ENCODE results near the gene SHOC2. TPM values are rescaled to one million over a fixed set of nuclear protein-coding genes. Genes with fewer than 3 reads are reported as not detected.
A peak's percentile ranks its signal among the peaks of the same experiment; 100 is the strongest.

SHOC2 gene
- total and polyA plus RNA-seq, 9 of the 15 experiments (the other 6 are each of a cell fraction or from before 2014, with no cell fraction given): 9.2 to 17.5 (median 14.9) TPM

- TF ChIP-seq PHF8 (IDR thresholded peaks at IDR 0.05; ENCODE audit: borderline replicate concordance, low read length): no peak
- no peak for TF ChIP-seq POLR2AphosphoS2 (IDR thresholded peaks at IDR 0.05; ENCODE audit: low read length)
- TF ChIP-seq PTTG1 (tag; IDR thresholded peaks at IDR 0.05; ENCODE audit: low read depth): no peak
Measured at GRCh38 chr10:110985497-110986275, 66.3 kb downstream of the SHOC2 start (continued).

DNA sequence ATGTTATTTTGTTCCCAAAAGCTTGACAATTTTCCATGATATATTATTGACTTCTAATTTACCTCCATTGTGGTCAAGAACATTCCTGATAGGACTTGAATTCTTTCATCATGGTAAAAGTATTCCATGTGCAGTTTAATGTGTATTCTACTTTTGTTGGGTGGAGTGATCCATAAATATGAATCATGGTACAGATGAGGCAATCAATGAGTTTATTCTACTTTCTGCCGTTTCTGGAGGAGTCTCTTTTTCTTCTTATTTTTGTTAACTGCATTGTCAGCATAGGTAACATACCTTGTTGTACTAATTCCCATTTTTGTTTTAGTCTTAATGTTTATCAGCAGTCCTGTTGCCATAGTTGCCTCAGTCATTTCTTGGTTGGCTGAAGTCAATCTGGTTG lies 69.6 kb downstream of the SHOC2 start:
- Histone ChIP-seq H3K79me2 (ENCODE audit: control insufficient read depth, insufficient read depth, low read length) (peaks cover 2% of the 10 kb centered on the region; the same call in 2 of the 3 replicates), H3K4me3 (no peak overlapping the region), H4K20me1 (replicated peaks; ENCODE audit: control insufficient read depth, insufficient read depth, low read length) (no peaks in the 10 kb centered on the region), H3K36me3 (ENCODE audit: control insufficient read depth, insufficient read depth, low read length) (peaks cover 6% of the 10 kb centered on the region; the same call in 2 of the 3 replicates), H3K9me3 (replicated peaks; ENCODE audit: control insufficient read depth, insufficient read depth, low read depth, low read length) (no peaks in the 10 kb centered on the region), H3K9ac (ENCODE audit: insufficient read depth in 1 of 2, low read depth in 2 of 2, low read length in 2 of 2) (no peak overlapping the region), H3K9me1 (ENCODE audit: control insufficient read depth, insufficient read depth, low read length) (no peaks in the 10 kb centered on the region), H3K27ac (ENCODE audit: extremely low read depth, low read depth, low read length) (no peak overlapping the region), H3K4me2 (ENCODE audit: insufficient read depth, low read length) (no peak overlapping the region), H3K4me1 (replicated peaks in 1 of 2; ENCODE audit: control insufficient read depth in 2 of 2, insufficient read depth in 2 of 2, low read length in 2 of 2) (no peaks in the 10 kb centered on the region; a peak in 1 of 5 replicates), H3K27me3 (ENCODE audit: control insufficient read depth in 2 of 2, insufficient read depth in 2 of 2, low read length in 2 of 2) (no peaks in the 10 kb centered on the region), H2AFZ (ENCODE audit: low read depth, low read length) (no peak overlapping the region)
- intact Hi-C loops (cut with micrococcal nuclease): no loop called here
- ChIA-PET POLR2A (no interaction called here), CTCF (ENCODE audit: low intra/inter-chr PET ratio) (no interaction called here)
- FAIRE-seq (no peak), DNase-seq (ENCODE audit: extremely low read depth in 1 of 4, low spot score in 3 of 4) (no peak), ATAC-seq (no peak)
- 80% methylated on average over 1 of the region's 1 CpG for WGBS (ENCODE audit: insufficient coverage, low coverage, missing lambda C conversion rate)
- TF ChIP-seq, protein P1, sequence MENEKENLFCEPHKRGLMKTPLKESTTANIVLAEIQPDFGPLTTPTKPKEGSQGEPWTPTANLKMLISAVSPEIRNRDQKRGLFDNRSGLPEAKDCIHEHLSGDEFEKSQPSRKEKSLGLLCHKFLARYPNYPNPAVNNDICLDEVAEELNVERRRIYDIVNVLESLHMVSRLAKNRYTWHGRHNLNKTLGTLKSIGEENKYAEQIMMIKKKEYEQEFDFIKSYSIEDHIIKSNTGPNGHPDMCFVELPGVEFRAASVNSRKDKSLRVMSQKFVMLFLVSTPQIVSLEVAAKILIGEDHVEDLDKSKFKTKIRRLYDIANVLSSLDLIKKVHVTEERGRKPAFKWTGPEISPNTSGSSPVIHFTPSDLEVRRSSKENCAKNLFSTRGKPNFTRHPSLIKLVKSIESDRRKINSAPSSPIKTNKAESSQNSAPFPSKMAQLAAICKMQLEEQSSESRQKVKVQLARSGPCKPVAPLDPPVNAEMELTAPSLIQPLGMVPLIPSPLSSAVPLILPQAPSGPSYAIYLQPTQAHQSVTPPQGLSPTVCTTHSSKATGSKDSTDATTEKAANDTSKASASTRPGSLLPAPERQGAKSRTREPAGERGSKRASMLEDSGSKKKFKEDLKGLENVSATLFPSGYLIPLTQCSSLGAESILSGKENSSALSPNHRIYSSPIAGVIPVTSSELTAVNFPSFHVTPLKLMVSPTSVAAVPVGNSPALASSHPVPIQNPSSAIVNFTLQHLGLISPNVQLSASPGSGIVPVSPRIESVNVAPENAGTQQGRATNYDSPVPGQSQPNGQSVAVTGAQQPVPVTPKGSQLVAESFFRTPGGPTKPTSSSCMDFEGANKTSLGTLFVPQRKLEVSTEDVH (IDR thresholded peaks at IDR 0.05; ENCODE audit: low read depth, partially characterized antibody): no peak
- 0 out of 2 replicates have a peak, but pooled peaks have one; percentile 24 for TF ChIP-seq ZNF316 (IDR thresholded peaks at IDR 0.05)
- no TSS peak for BruUV-seq (replicated peaks)
- in situ Hi-C loops (cut with MboI): no loop called here

Measured in K562 (cell line).